ENCODE results near the gene ASXL1. TPM values are rescaled to one million over a fixed set of nuclear protein-coding genes. Genes with fewer than 3 reads are reported as not detected.
A peak's percentile ranks its signal among the peaks of the same experiment; 100 is the strongest.

The ASXL1 gene
- total RNA-seq, 2 donors from 2014 or later: 88.9 to 98.6 TPM

DNA sequence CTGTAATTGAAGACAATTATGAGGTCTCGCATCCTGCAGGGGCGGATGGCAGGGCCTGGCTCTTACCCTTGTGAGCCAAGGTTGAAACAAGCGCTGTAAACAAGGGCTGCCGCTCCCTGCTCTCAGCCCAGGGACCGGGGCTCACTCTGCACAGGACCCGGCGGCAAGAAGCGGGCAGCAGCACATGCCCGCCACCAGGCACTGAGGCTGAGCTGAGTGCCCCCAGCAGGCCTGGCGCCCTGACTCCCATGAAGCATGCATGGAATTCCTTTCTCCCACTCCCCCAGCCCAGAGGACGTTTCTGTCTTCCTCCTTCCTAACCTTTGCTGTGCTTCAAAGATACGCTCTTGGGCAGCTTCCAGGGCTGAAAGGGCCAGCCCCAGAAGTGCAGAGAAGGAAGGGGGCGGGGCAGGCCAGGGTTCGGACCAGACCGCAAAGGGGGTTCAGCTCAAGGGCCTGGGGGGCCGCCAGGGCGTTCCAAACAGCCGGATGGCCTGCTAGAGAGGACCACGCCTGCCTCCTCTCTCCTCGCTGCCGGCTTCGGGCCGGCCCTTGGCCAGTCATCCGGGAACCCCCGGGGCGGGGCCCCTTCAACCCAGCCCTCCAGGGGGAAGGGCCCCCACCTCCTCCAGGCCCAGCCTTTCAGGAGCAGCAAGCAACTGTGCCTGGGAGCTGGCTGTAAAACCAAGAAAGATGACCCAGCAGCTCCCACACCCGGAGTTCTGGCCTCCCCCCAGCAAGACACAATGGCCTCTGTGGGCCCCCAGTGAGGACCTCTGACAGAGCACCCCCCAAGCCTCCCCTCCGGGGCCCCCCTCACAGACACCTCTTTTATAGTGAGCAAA, 117.1 kb downstream of the ASXL1 start:
- peaks cover 35% of the 10 kb centered on the region for H3K36me3 ChIP-seq (ENCODE audit: control insufficient read depth, insufficient read depth, low read length)
- Mint-ChIP-seq H3K4me3 (peak overlapping the region; percentile 39), H3K27me3 (ENCODE audit: insufficient read depth) (no peaks in the 10 kb centered on the region), H3K4me1 (peaks cover 44% of the 10 kb centered on the region), H3K36me3 (ENCODE audit: low read depth) (peaks cover 24% of the 10 kb centered on the region), H3K9me3 (no peaks in the 10 kb centered on the region), H3K27ac (peak overlapping the region; percentile 52)
- no peaks in the 10 kb centered on the region for H3K27me3 ChIP-seq (ENCODE audit: control insufficient read depth, insufficient read depth, low read length, poor library complexity, severe bottlenecking)
- DNase-seq: peak; percentile 81
- H3K4me3 ChIP-seq (ENCODE audit: low read length): peak overlapping the region; percentile 51
- no peaks in the 10 kb centered on the region for H3K9me3 ChIP-seq (ENCODE audit: control insufficient read depth, low read length)
- H3K27ac ChIP-seq (ENCODE audit: low read depth, low read length): peak overlapping the region; percentile 94
- H3K4me1 ChIP-seq (ENCODE audit: control insufficient read depth, insufficient read depth, low read length): peaks cover 21% of the 10 kb centered on the region
- peak overlapping the region; percentile 69 for H3K9ac ChIP-seq (ENCODE audit: extremely low read depth, low read length, poor library complexity, severe bottlenecking)
- 58 to 60% methylated on average over 15 to 28 of the region's 28 CpGs for WGBS, 2 experiments (ENCODE audit: insufficient coverage in 1 of 2, insufficient read length in 1 of 2)
- TF ChIP-seq, protein P1, sequence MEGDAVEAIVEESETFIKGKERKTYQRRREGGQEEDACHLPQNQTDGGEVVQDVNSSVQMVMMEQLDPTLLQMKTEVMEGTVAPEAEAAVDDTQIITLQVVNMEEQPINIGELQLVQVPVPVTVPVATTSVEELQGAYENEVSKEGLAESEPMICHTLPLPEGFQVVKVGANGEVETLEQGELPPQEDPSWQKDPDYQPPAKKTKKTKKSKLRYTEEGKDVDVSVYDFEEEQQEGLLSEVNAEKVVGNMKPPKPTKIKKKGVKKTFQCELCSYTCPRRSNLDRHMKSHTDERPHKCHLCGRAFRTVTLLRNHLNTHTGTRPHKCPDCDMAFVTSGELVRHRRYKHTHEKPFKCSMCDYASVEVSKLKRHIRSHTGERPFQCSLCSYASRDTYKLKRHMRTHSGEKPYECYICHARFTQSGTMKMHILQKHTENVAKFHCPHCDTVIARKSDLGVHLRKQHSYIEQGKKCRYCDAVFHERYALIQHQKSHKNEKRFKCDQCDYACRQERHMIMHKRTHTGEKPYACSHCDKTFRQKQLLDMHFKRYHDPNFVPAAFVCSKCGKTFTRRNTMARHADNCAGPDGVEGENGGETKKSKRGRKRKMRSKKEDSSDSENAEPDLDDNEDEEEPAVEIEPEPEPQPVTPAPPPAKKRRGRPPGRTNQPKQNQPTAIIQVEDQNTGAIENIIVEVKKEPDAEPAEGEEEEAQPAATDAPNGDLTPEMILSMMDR (conservative IDR thresholded peaks at IDR 0.05): no peak

GRCh38 chr20:32476684-32477593, 118.8 kb downstream of the ASXL1 start:
- Mint-ChIP-seq H3K27me3 (ENCODE audit: insufficient read depth) (no peaks in the 10 kb centered on the region), H3K36me3 (ENCODE audit: low read depth) (peaks cover 19% of the 10 kb centered on the region), H3K4me1 (peaks cover 57% of the 10 kb centered on the region), H3K27ac (peak overlapping the region; percentile 52), H3K9me3 (no peaks in the 10 kb centered on the region), H3K4me3 (no peak overlapping the region)
- Histone ChIP-seq H3K4me1 (ENCODE audit: control insufficient read depth, insufficient read depth, low read length) (peaks cover 29% of the 10 kb centered on the region), H3K9me3 (ENCODE audit: control insufficient read depth, low read length) (no peaks in the 10 kb centered on the region), H3K27ac (ENCODE audit: low read depth, low read length) (no peak overlapping the region), H3K36me3 (ENCODE audit: control insufficient read depth, insufficient read depth, low read length) (peaks cover 36% of the 10 kb centered on the region), H3K9ac (ENCODE audit: extremely low read depth, low read length, poor library complexity, severe bottlenecking) (no peak overlapping the region), H3K27me3 (ENCODE audit: control insufficient read depth, insufficient read depth, low read length, poor library complexity, severe bottlenecking) (no peaks in the 10 kb centered on the region), H3K4me3 (ENCODE audit: low read length) (no peak overlapping the region)
- TF ChIP-seq, protein P1 (conservative IDR thresholded peaks at IDR 0.05): no peak
- peak; percentile 44 for DNase-seq
- 90 to 94% methylated on average over 16 to 22 of the region's 22 CpGs for whole genome bisulfite sequencing, 2 experiments (ENCODE audit: insufficient coverage in 1 of 2, insufficient read length in 1 of 2)

All from endodermal cell (in vitro differentiated cells).